ENCODE measurements around the gene HELLS.

- TF ChIP-seq CTCF (IDR thresholded peaks at IDR 0.05): no peak
- no peak for TF ChIP-seq EZH2 (IDR thresholded peaks at IDR 0.05)
- no peak for TF ChIP-seq EZH2phosphoT487 (IDR thresholded peaks at IDR 0.05)
Measured at GRCh38 chr10:94639902-94640301, 94.3 kb downstream of the HELLS start.

Data from neural progenitor cell (in vitro differentiated cells).